Psoas muscle (tissue), 8 donors: ENCODE results near the gene GPRC5B. TPM values are rescaled to one million over a fixed set of nuclear protein-coding genes. Genes with fewer than 3 reads are reported as not detected.

ENCODE experiments used
- ATAC-seq, 4 donors: fragments of 200-7000 bp; cut with Tn5 transposase; one replicate each; pipeline ENCODE4 v1.9.1; 2020; ENCODE audit warnings: moderate library complexity in 3 of 4, mild to moderate bottlenecking in 2 of 4
- DNase-seq, 2 donors: peaks; one replicate each; pipeline ENCODE4 v3.0.0-alpha.2; 2020
- H3K27ac ChIP-seq: fragments of 200-600 bp; one replicate; pipeline ENCODE4 v1.8.0; 2022
- H3K27me3 ChIP-seq, 3 donors: fragments of 200-600 bp in 1 of 3; one replicate each; pipeline versions ENCODE4 v1.6.1 to v1.8.0; 2013 to 2022; ENCODE audit warnings: low read length in 2 of 3, mild to moderate bottlenecking in 2 of 3, moderate library complexity in 1 of 3; ENCODE audit not compliant: insufficient read depth in 3 of 3
- H3K36me3 ChIP-seq, 2 donors: fragments of 200-600 bp in 1 of 2; one replicate each; pipeline versions ENCODE4 v1.6.1 to v1.8.0; 2013 to 2022; ENCODE audit warnings: low read depth in 1 of 2, mild to moderate bottlenecking in 1 of 2, moderate library complexity in 1 of 2; ENCODE audit not compliant: insufficient read depth in 1 of 2
- H3K4me1 ChIP-seq: fragments of 200-600 bp; one replicate; pipeline ENCODE4 v1.8.0; 2022
- H3K4me3 ChIP-seq: fragments of 200-600 bp; one replicate; pipeline ENCODE4 v1.8.0; 2022; ENCODE audit warnings: mild to moderate bottlenecking
- H3K9me3 ChIP-seq: fragments of 200-600 bp; one replicate; pipeline ENCODE4 v1.8.0; 2022
- CTCF ChIP-seq: fragments of 200-600 bp; IDR thresholded peaks from one replicate; pipeline ENCODE4 v1.8.0; 2022; ENCODE audit warnings: antibody characterized with exemption
- WGBS, 3 donors: extraction: QIAGEN DNeasy Blood & Tissue Kit; methylation state at CpG; one replicate each; pipeline versions ENCODE4 v1.1.6 to v1.1.7; 2013; 5-methylcytosine and 5-hydroxymethylcytosine counted together
- intact Hi-C, 2 donors: fragments of 100-400 bp; cut with DNase I; formaldehyde crosslinking; loops; one replicate each; pipeline versions ENCODE4 v1.11.0 to v1.14.2; 2022
- polyA plus RNA-seq, 3 donors: library from polyadenylated mRNA; stranded (reverse); fragments of 200-250 nt; gene quantifications; one replicate each; pipeline ENCODE4 v1.2.3, GENCODE V29; 2013
- total RNA-seq, 4 donors: library from RNA; stranded (reverse); fragmentation: NEBNext Ultra II Directional in 2 of 4; extraction: Animal tissue kit (Norgen Biotek cat#: 25700) in 2 of 4; gene quantifications; one replicate each; pipeline versions ENCODE4 v1.2.1 to v1.2.4, GENCODE V29; 2021 to 2023
- donor health status: healthy with polysubstance abuse.
- donor health status: DM: no; HTN: no; CAD: no; lungs with moderate emphysema.
- donor health status: Bipolar disorder and iron deficiency.
- donor health status: healthy.
- donor health status: DM: yes; HTN: yes; CAD: no.
- donor health status: DM: no; HTN: no; CAD: no.
- donor health status: DM: no; HTN: no; CAD: no.
- donor health status: DM: yes; HTN: yes; CAD: no.

The GPRC5B gene
- total and polyA plus RNA-seq, 7 donors = 25.3 to 124 (median 55.7) TPM

GRCh38 chr16:19835196-19835595, 49.5 kb downstream of the GPRC5B start:
- no peak for TF ChIP-seq CTCF
- H3K4me1 ChIP-seq = peaks cover 65% of the 10 kb centered on the region
- H3K4me3 ChIP-seq = no peak overlapping the region
- no peaks in the 10 kb centered on the region for H3K36me3 ChIP-seq
- intact Hi-C loops = no loop called here
- WGBS, 3 donors = 92 to 98% (median 95%) methylated on average over 3 of the region's 3 CpGs
- no peak for DNase-seq
- no peaks in the 10 kb centered on the region for H3K27me3 ChIP-seq
- H3K27ac ChIP-seq = peak overlapping the region; percentile 89
- ATAC-seq = no peak
- H3K9me3 ChIP-seq = no peaks in the 10 kb centered on the region

- no peaks in the 10 kb centered on the region for H3K36me3 ChIP-seq
- no peak for TF ChIP-seq CTCF
- DNase-seq = no peak
- intact Hi-C loops = loop anchor here in 1 of 2 donors (5.0 kb wide), 1 partner anchor 49 kb away; the partner anchor contains the start of gene GPRC5B
- H3K4me1 ChIP-seq = peaks cover 57% of the 10 kb centered on the region
- peak overlapping the region; percentile 89 for H3K27ac ChIP-seq
- 93 to 100% (median 95%) methylated on average over 5 of the region's 5 CpGs for WGBS, 3 donors
- no peak overlapping the region for H3K4me3 ChIP-seq
- ATAC-seq = no peak
- H3K27me3 ChIP-seq = no peaks in the 10 kb centered on the region
- H3K9me3 ChIP-seq = no peaks in the 10 kb centered on the region
Measured at GRCh38 chr16:19833581-19833980, 51.1 kb downstream of the GPRC5B start.

- no peak overlapping the region for H3K4me3 ChIP-seq
- H3K27ac ChIP-seq = peak overlapping the region; percentile 89
- WGBS, 3 donors = 64 to 76% (median 74%) methylated on average over 3 of the region's 3 CpGs
Measured at GRCh38 chr16:19833176-19833575, 51.5 kb downstream of the GPRC5B start.

GRCh38 chr16:19831678-19832077, 53.0 kb downstream of the GPRC5B start:
- Histone ChIP-seq H3K4me3 (peak overlapping the region; percentile 48), H3K27me3 (no peaks in the 10 kb centered on the region), H3K4me1 (peaks cover 39% of the 10 kb centered on the region), H3K27ac (peak overlapping the region; percentile 89), H3K9me3 (no peaks in the 10 kb centered on the region), H3K36me3 (no peaks in the 10 kb centered on the region)
- 16 to 30% (median 16%) methylated on average over 6 of the region's 6 CpGs for WGBS, 3 donors
- no peak for TF ChIP-seq CTCF
- ATAC-seq (peak; percentile 92 to 96 (median 94)), DNase-seq (no peak)
- intact Hi-C loops = loop anchor here in 1 of 2 donors (5.0 kb wide), 1 partner anchor 51 kb away; the partner anchor contains the start of gene GPRC5B

More at GRCh38 chr16:19833176-19833575, 51.5 kb downstream of the GPRC5B start:
- intact Hi-C loops = loop anchor here in 1 of 2 donors (5.0 kb wide), 1 partner anchor 49 kb away; the partner anchor contains the start of gene GPRC5B
- Histone ChIP-seq H3K9me3 (no peaks in the 10 kb centered on the region), H3K4me1 (peaks cover 53% of the 10 kb centered on the region), H3K36me3 (no peaks in the 10 kb centered on the region), H3K27me3 (no peaks in the 10 kb centered on the region)
- no peak for DNase-seq
- no peak for ATAC-seq
- no peak for TF ChIP-seq CTCF
